HG03571 (cell line): ENCODE data around the gene RALGPS1.
"Not testable (repeated sequence)": the region's sequence is repeated elsewhere in the genome, so short reads cannot be mapped to it uniquely, and the experiment has no call there.

Experiments
- ATAC-seq: cut with Tn5 transposase; IDR thresholded peaks from one replicate; pipeline ENCODE4 v1.9.1; 2021; ENCODE audit not compliant: unreplicated experiment

Gene RALGPS1

GRCh38 chr9:126985870-126986498 is 71.4 kb downstream of the RALGPS1 start:
- ATAC-seq: no peak

- no peak for ATAC-seq
Observed at GRCh38 chr9:126986506-126986951, 71.9 kb downstream of the RALGPS1 start.

GRCh38 chr9:126988857-126989256 is 74.3 kb downstream of the RALGPS1 start:
- no peak for ATAC-seq

- no peak for ATAC-seq
Observed at GRCh38 chr9:126989847-126990842, 75.6 kb downstream of the RALGPS1 start.

GRCh38 chr9:126991183-126991582 is 76.6 kb downstream of the RALGPS1 start:
- no peak for ATAC-seq

- ATAC-seq: no peak
Observed at GRCh38 chr9:126992427-126992826, 77.8 kb downstream of the RALGPS1 start.

GRCh38 chr9:126999315-127000068 is 84.9 kb downstream of the RALGPS1 start:
- ATAC-seq: no peak

GRCh38 chr9:127004946-127005769 is 90.6 kb downstream of the RALGPS1 start:
- peak; percentile 90 for ATAC-seq

GRCh38 chr9:127005770-127006314 is 91.3 kb downstream of the RALGPS1 start:
- no peak for ATAC-seq

- no peak for ATAC-seq
Observed at GRCh38 chr9:127007638-127008037, 93.1 kb downstream of the RALGPS1 start.

- ATAC-seq: no peak
Observed at GRCh38 chr9:127008076-127008475, 93.5 kb downstream of the RALGPS1 start.

- no peak for ATAC-seq
Observed at GRCh38 chr9:127011772-127012171, 97.2 kb downstream of the RALGPS1 start.

GRCh38 chr9:127012250-127012649 is 97.7 kb downstream of the RALGPS1 start:
- ATAC-seq: no peak

GRCh38 chr9:127013597-127013996 is 99.0 kb downstream of the RALGPS1 start:
- no peak for ATAC-seq

GRCh38 chr9:127014216-127014909 is 99.8 kb downstream of the RALGPS1 start:
- ATAC-seq: no peak

- ATAC-seq: no peak
Observed at GRCh38 chr9:127014910-127015540, 100.4 kb downstream of the RALGPS1 start.

- no peak for ATAC-seq
Observed at GRCh38 chr9:127015921-127016512, 101.4 kb downstream of the RALGPS1 start.

GRCh38 chr9:127017979-127018378 is 103.4 kb downstream of the RALGPS1 start:
- not testable (repeated sequence) for ATAC-seq

- ATAC-seq: no peak
Observed at GRCh38 chr9:127018935-127019334, 104.4 kb downstream of the RALGPS1 start.
